ENCODE results near the gene GPC3. TPM values are rescaled to one million over a fixed set of nuclear protein-coding genes. Genes with fewer than 3 reads are reported as not detected.

The GPC3 gene
- total RNA-seq, 1 donor from 2014 or later: 15.5 TPM

- H3K4me3 ChIP-seq: no peak overlapping the region
- H3K27ac ChIP-seq: no peak overlapping the region
- intact Hi-C loops (cut with DNase I): no loop called here
- H3K27me3 ChIP-seq: no peaks in the 10 kb centered on the region
- no peaks in the 10 kb centered on the region for H3K9me3 ChIP-seq
- H3K36me3 ChIP-seq: no peaks in the 10 kb centered on the region
- no peak for DNase-seq (ENCODE audit: extremely low spot score in 2 of 2)
- H3K4me1 ChIP-seq: no peaks in the 10 kb centered on the region
- TF ChIP-seq POLR2A (IDR thresholded peaks at IDR 0.05) (no peak), CTCF (IDR thresholded peaks at IDR 0.05) (no peak), POLR2AphosphoS5 (IDR thresholded peaks at IDR 0.05; ENCODE audit: insufficient read depth in 1 of 2, low read depth in 1 of 2) (no peak)
Observed at GRCh38 chrX:133542476-133542875, 442.9 kb downstream of the GPC3 start.

- TF ChIP-seq CTCF (IDR thresholded peaks at IDR 0.05) (no peak), POLR2A (IDR thresholded peaks at IDR 0.05) (no peak), POLR2AphosphoS5 (IDR thresholded peaks at IDR 0.05; ENCODE audit: insufficient read depth in 1 of 2, low read depth in 1 of 2) (no peak)
- Histone ChIP-seq H3K4me3 (no peak overlapping the region), H3K4me1 (no peaks in the 10 kb centered on the region), H3K27ac (no peak overlapping the region), H3K9me3 (no peaks in the 10 kb centered on the region), H3K27me3 (no peaks in the 10 kb centered on the region), H3K36me3 (no peaks in the 10 kb centered on the region)
- no peak for DNase-seq (ENCODE audit: extremely low spot score in 2 of 2)
- intact Hi-C loops (cut with DNase I): no loop called here
Observed at GRCh38 chrX:133541021-133541420, 444.4 kb downstream of the GPC3 start.

- no peak overlapping the region for H3K27ac ChIP-seq
- no peak for TF ChIP-seq CTCF (IDR thresholded peaks at IDR 0.05)
- no peak for TF ChIP-seq POLR2AphosphoS5 (IDR thresholded peaks at IDR 0.05; ENCODE audit: insufficient read depth in 1 of 2, low read depth in 1 of 2)
- no peak for TF ChIP-seq POLR2A (IDR thresholded peaks at IDR 0.05)
- no peak for DNase-seq (ENCODE audit: extremely low spot score in 2 of 2)
Observed at GRCh38 chrX:133538148-133538547, 447.2 kb downstream of the GPC3 start.

GRCh38 chrX:133537142-133537541, 448.3 kb downstream of the GPC3 start:
- H3K27ac ChIP-seq: no peak overlapping the region
- no peak for TF ChIP-seq POLR2A (IDR thresholded peaks at IDR 0.05)
- intact Hi-C loops (cut with DNase I): no loop called here

More at GRCh38 chrX:133538148-133538547, 447.2 kb downstream of the GPC3 start:
- no peaks in the 10 kb centered on the region for H3K27me3 ChIP-seq
- no peak overlapping the region for H3K4me3 ChIP-seq
- intact Hi-C loops (cut with DNase I): no loop called here
- no peaks in the 10 kb centered on the region for H3K9me3 ChIP-seq
- no peaks in the 10 kb centered on the region for H3K36me3 ChIP-seq
- no peaks in the 10 kb centered on the region for H3K4me1 ChIP-seq

DNA sequence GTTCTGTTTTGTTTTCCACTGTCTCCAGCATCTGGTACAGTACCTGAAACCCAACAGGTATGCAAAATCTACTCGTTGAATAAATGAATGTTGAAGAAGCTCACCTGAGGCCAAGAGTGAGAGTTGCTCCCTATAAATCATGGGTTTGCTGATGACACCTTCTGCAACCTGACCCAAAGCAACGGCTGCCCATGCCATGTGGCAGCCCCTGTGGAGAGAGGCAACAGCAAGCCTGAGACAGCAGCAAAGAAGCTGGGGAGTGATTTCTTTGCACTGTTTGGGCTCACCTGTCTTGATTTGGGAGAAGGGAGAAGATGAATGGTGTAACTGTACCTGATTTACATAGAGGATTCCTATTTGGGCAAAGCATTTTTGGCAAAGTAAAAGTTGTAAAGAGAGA, 450.3 kb downstream of the GPC3 start:
- Histone ChIP-seq H3K36me3 (no peaks in the 10 kb centered on the region), H3K4me3 (no peak overlapping the region), H3K9me3 (no peaks in the 10 kb centered on the region), H3K27ac (no peak overlapping the region), H3K27me3 (no peaks in the 10 kb centered on the region), H3K4me1 (no peaks in the 10 kb centered on the region)
- no peak for DNase-seq (ENCODE audit: extremely low spot score in 2 of 2)
- TF ChIP-seq POLR2AphosphoS5 (IDR thresholded peaks at IDR 0.05; ENCODE audit: insufficient read depth in 1 of 2, low read depth in 1 of 2) (no peak), CTCF (IDR thresholded peaks at IDR 0.05) (no peak), POLR2A (IDR thresholded peaks at IDR 0.05) (no peak)
- intact Hi-C loops (cut with DNase I): no loop called here

More at GRCh38 chrX:133537142-133537541, 448.3 kb downstream of the GPC3 start:
- Histone ChIP-seq H3K27me3 (no peaks in the 10 kb centered on the region), H3K9me3 (no peaks in the 10 kb centered on the region), H3K4me1 (no peaks in the 10 kb centered on the region), H3K36me3 (no peaks in the 10 kb centered on the region), H3K4me3 (no peak overlapping the region)
- no peak for DNase-seq (ENCODE audit: extremely low spot score in 2 of 2)
